ENCODE results near the gene SLF2. TPM values are rescaled to one million over a fixed set of nuclear protein-coding genes. Genes with fewer than 3 reads are reported as not detected.
A peak's percentile ranks its signal among the peaks of the same experiment; 100 is the strongest.

SLF2 gene
- total RNA-seq, 2 donors from 2014 or later, result 14.6 to 41.6 TPM

GRCh38 chr10:100934084-100934659 is 21.4 kb downstream of the SLF2 start:
- Histone ChIP-seq H3K27ac (no peak overlapping the region), H3K4me1 (ENCODE audit: control insufficient read depth in 1 of 2, low read depth in 2 of 2) (no peaks in the 10 kb centered on the region), H3K9me3 (no peaks in the 10 kb centered on the region), H3K4me3 (no peak overlapping the region), H3K27me3 (replicated peaks; ENCODE audit: insufficient read depth) (no peaks in the 10 kb centered on the region), H3K36me3 (peaks cover 58% of the 10 kb centered on the region)
- peak; percentile 34 for TF ChIP-seq CTCF (IDR thresholded peaks at IDR 0.05)
- ATAC-seq (ENCODE audit: insufficient number of reproducible peaks, low FRiP score, low read depth), result no peak
- no peak for DNase-seq (ENCODE audit: low spot score)

- no peak overlapping the region for H3K27ac ChIP-seq
- peaks cover 42% of the 10 kb centered on the region for H3K36me3 ChIP-seq
- no peaks in the 10 kb centered on the region for H3K27me3 ChIP-seq (replicated peaks; ENCODE audit: insufficient read depth)
- DNase-seq (ENCODE audit: low spot score) (no peak), ATAC-seq (ENCODE audit: insufficient number of reproducible peaks, low FRiP score, low read depth) (no peak)
- H3K4me3 ChIP-seq, result no peak overlapping the region
- H3K9me3 ChIP-seq, result no peaks in the 10 kb centered on the region
- TF ChIP-seq CTCF (IDR thresholded peaks at IDR 0.05), result no peak
- no peaks in the 10 kb centered on the region for H3K4me1 ChIP-seq (ENCODE audit: control insufficient read depth in 1 of 2, low read depth in 2 of 2)
Measured at GRCh38 chr10:100939763-100940344, 27.1 kb downstream of the SLF2 start.

- Histone ChIP-seq H3K36me3 (peaks cover 41% of the 10 kb centered on the region), H3K9me3 (no peaks in the 10 kb centered on the region), H3K4me1 (ENCODE audit: control insufficient read depth in 1 of 2, low read depth in 2 of 2) (no peaks in the 10 kb centered on the region), H3K27ac (no peak overlapping the region), H3K27me3 (replicated peaks; ENCODE audit: insufficient read depth) (no peaks in the 10 kb centered on the region), H3K4me3 (no peak overlapping the region)
- no peak for ATAC-seq (ENCODE audit: insufficient number of reproducible peaks, low FRiP score, low read depth)
- no peak for TF ChIP-seq CTCF (IDR thresholded peaks at IDR 0.05)
- no peak for DNase-seq (ENCODE audit: low spot score)
Measured at GRCh38 chr10:100942229-100942628, 29.5 kb downstream of the SLF2 start.

- ATAC-seq (ENCODE audit: insufficient number of reproducible peaks, low FRiP score, low read depth), result no peak
- peaks cover 37% of the 10 kb centered on the region for H3K36me3 ChIP-seq
- no peak for TF ChIP-seq CTCF (IDR thresholded peaks at IDR 0.05)
Measured at GRCh38 chr10:100943508-100943907, 30.7 kb downstream of the SLF2 start.

GRCh38 chr10:100945754-100946153 is 33.0 kb downstream of the SLF2 start:
- DNase-seq (ENCODE audit: low spot score) (no peak), ATAC-seq (ENCODE audit: insufficient number of reproducible peaks, low FRiP score, low read depth) (no peak)
- Histone ChIP-seq H3K4me3 (no peak overlapping the region), H3K36me3 (peaks cover 50% of the 10 kb centered on the region), H3K4me1 (ENCODE audit: control insufficient read depth in 1 of 2, low read depth in 2 of 2) (no peaks in the 10 kb centered on the region), H3K27me3 (replicated peaks; ENCODE audit: insufficient read depth) (no peaks in the 10 kb centered on the region), H3K27ac (no peak overlapping the region), H3K9me3 (no peaks in the 10 kb centered on the region)
- TF ChIP-seq CTCF (IDR thresholded peaks at IDR 0.05), result no peak

More at GRCh38 chr10:100943508-100943907, 30.7 kb downstream of the SLF2 start:
- H3K27me3 ChIP-seq (replicated peaks; ENCODE audit: insufficient read depth), result no peaks in the 10 kb centered on the region
- no peak overlapping the region for H3K27ac ChIP-seq
- no peaks in the 10 kb centered on the region for H3K4me1 ChIP-seq (ENCODE audit: control insufficient read depth in 1 of 2, low read depth in 2 of 2)
- no peaks in the 10 kb centered on the region for H3K9me3 ChIP-seq
- H3K4me3 ChIP-seq, result no peak overlapping the region
- no peak for DNase-seq (ENCODE audit: low spot score)
